ENCODE results near the gene NR1H3. TPM values are rescaled to one million over a fixed set of nuclear protein-coding genes. Genes with fewer than 3 reads are reported as not detected.
A peak's percentile ranks its signal among the peaks of the same experiment; 100 is the strongest.

The NR1H3 gene
- total RNA-seq, 1 experiment from 2014 or later = 26.3 TPM

DNA sequence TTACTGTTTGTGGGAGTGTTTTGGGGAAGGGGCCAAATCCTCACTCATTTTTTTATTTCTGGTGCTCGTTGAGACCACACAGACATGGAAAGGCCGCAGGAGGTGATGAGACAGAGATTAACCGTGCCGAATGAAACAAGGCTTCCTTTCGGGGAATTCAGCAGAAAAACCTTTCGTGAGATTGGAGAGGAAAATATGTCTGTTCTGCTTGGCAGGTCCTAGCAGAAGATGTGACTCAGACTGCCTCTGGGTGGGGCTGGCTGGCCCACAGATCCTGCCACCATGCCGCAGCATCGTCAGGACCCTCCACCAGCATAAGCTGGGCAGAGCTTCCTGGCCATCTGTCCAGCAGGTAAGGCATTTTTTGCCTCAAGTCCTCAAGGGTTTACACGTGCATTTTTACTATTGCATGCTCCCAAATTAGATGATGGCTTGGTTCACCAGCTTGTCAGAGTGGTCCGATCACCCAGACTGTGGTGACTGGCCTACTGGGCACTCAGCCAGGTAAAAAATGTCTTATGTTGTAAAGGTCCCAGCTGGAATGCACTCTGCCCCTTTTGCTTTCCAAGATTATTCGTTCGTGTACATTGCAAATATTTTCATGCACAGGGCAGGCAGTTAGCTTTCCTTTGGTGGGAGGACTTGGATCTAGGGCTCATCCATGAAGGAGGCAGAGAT lies 41.5 kb upstream of the NR1H3 start:
- no peak overlapping the region for H3K4ac ChIP-seq (ENCODE audit: low read depth, low read length)
- peak overlapping the region; percentile 98 for H3K9ac ChIP-seq (ENCODE audit: extremely low read depth, insufficient read length, low read length)
- H3K14ac ChIP-seq (ENCODE audit: insufficient read depth, low read length) = no peak overlapping the region
- H3K27ac ChIP-seq (ENCODE audit: insufficient read length, low read depth, low read length) = no peak overlapping the region
- H3K27me3 ChIP-seq (ENCODE audit: insufficient read depth, low read length) = no peaks in the 10 kb centered on the region
- WGBS (ENCODE audit: extremely low coverage, insufficient read length, low lambda C conversion rate) = no CpG with 5 or more reads among the region's 12 CpGs
- Mint-ChIP-seq H3K27ac (peak overlapping the region in 2 of 3 experiments; percentile 98 to 100; a peak in 3 of 7 replicates), H3K27me3 (ENCODE audit: low read depth) (no peaks in the 10 kb centered on the region), H3K9me3 (no peaks in the 10 kb centered on the region), H3K36me3 (ENCODE audit: insufficient read depth in 1 of 3, low read depth in 3 of 3) (peaks cover 0 to 31% (median 25%) of the 10 kb centered on the region in 3 experiments; a peak in 5 of 7 replicates), H3K4me3 (peak overlapping the region; percentile 85 to 90), H3K4me1 (peaks cover 28 to 29% of the 10 kb centered on the region in 2 experiments)
- H3K23ac ChIP-seq (ENCODE audit: insufficient read length, low read depth, low read length) = no peak overlapping the region
- H2AK5ac ChIP-seq (ENCODE audit: insufficient read length, low read length) = no peak overlapping the region
- no peak overlapping the region for H2BK15ac ChIP-seq (ENCODE audit: low read depth, low read length)
- peaks cover 20% of the 10 kb centered on the region for H3K23me2 ChIP-seq (ENCODE audit: insufficient read length, low read depth, low read length, poor library complexity, severe bottlenecking)
- no peak overlapping the region for H4K91ac ChIP-seq (ENCODE audit: insufficient read length, low read depth, low read length)
- peaks cover 2% of the 10 kb centered on the region; the same call in 1 of the 2 replicates for H3K79me2 ChIP-seq (ENCODE audit: insufficient read depth, low read length)
- no peak overlapping the region for H4K8ac ChIP-seq (replicated peaks; ENCODE audit: insufficient read length, low read depth, low read length)
- H2BK5ac ChIP-seq (ENCODE audit: insufficient read length, low read length) = no peak overlapping the region
- TF ChIP-seq, protein P1, sequence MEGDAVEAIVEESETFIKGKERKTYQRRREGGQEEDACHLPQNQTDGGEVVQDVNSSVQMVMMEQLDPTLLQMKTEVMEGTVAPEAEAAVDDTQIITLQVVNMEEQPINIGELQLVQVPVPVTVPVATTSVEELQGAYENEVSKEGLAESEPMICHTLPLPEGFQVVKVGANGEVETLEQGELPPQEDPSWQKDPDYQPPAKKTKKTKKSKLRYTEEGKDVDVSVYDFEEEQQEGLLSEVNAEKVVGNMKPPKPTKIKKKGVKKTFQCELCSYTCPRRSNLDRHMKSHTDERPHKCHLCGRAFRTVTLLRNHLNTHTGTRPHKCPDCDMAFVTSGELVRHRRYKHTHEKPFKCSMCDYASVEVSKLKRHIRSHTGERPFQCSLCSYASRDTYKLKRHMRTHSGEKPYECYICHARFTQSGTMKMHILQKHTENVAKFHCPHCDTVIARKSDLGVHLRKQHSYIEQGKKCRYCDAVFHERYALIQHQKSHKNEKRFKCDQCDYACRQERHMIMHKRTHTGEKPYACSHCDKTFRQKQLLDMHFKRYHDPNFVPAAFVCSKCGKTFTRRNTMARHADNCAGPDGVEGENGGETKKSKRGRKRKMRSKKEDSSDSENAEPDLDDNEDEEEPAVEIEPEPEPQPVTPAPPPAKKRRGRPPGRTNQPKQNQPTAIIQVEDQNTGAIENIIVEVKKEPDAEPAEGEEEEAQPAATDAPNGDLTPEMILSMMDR (conservative IDR thresholded peaks at IDR 0.05) = no peak
- no peak overlapping the region for H3K56ac ChIP-seq (ENCODE audit: insufficient read length, low read depth, low read length)
- no peaks in the 10 kb centered on the region for H4K20me1 ChIP-seq (ENCODE audit: control insufficient read depth, insufficient read depth, insufficient read length)
- H3K79me1 ChIP-seq (ENCODE audit: insufficient read depth, low read depth, low read length, poor library complexity, severe bottlenecking) = no peaks in the 10 kb centered on the region
- no peak overlapping the region for H3K18ac ChIP-seq (ENCODE audit: insufficient read length, low read depth, low read length)
- H4K5ac ChIP-seq (ENCODE audit: insufficient read length, low read depth, low read length) = no peak overlapping the region
- DNase-seq = no peak
- H2BK12ac ChIP-seq (ENCODE audit: insufficient read length, low read depth, low read length) = no peak overlapping the region
- H2BK20ac ChIP-seq (ENCODE audit: low read depth, low read length, poor library complexity, severe bottlenecking) = no peak overlapping the region
- no peak overlapping the region for H2AFZ ChIP-seq (ENCODE audit: low read length)
- peak overlapping the region; percentile 90 for H3K4me2 ChIP-seq (ENCODE audit: insufficient read depth, insufficient read length, low read length)
- H2BK120ac ChIP-seq (ENCODE audit: low read depth, low read length, poor library complexity, severe bottlenecking) = no peak overlapping the region
- no peaks in the 10 kb centered on the region for H3K9me3 ChIP-seq (ENCODE audit: control insufficient read depth, low read depth, low read length)
- no peak overlapping the region for H3T11ph ChIP-seq (ENCODE audit: low read length)
- no peaks in the 10 kb centered on the region; the same call in 1 of the 2 replicates for H3K4me1 ChIP-seq (ENCODE audit: insufficient read depth, low read length)

All from H9 (cell line).